RCC 7860 (cell line): ENCODE data around the gene UGT1A9.

Source experiments
- DNase-seq: peaks from one replicate; pipeline ENCODE4 v3.0.0-alpha.2; 2015; ENCODE audit warnings: low spot score
- FAIRE-seq: peaks from 2 replicates; lab custom pipeline; 2012; peaks lifted over from hg19 to GRCh38; lab: Jason Lieb, UNC

UGT1A9 gene

DNA sequence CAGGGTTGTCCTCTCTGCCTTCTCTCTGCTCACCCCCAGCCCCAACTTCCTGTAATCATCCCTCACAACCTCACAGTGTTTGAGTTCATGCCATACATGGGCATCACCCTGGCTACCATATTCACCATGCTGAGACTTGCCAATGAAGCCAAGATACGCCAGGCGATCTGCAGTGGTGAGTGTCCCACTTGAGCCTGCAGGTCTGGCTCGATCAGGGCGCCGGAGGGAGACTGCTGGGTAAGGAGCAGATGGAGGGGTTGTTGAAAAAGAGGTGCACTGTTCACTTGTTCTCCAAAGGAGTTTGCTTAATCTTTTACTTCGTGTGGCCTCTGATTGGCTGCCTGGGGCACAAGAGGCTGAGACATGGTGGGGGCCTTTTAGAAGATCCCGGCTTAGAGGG, 121.0 kb downstream of the UGT1A9 start:
- FAIRE-seq (no peak), DNase-seq (no peak)

DNA sequence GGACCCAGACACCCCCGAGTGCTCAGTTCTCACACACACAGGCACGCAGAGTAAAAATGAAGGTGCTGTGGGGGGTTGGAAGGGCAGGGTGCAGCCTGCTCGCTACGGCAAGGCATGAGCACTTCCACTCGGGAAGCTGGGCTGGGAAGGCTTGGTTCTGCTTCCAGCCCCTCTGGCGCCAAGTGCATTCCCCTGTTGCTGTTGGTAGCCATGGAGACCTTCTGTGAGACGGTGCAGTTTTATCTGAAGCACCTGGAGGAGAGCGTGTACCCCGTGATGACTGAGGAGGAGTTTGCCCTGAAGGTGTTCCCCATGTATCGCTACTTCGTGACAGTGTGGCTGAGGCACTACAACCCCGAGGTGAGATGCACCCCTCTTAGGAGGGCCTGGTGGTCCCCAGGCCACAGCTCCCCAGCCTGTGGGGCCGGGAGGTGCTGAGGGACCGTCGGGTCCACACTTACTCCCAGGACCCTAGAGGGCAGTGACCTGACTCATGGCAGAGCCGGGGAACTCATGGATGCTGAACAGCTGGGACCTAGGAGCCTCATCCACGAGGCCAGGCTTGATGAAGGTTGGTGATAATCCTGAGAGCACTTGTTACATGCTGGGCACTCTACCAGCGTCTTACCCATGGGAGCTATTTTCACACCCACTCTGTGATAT, 121.9 kb downstream of the UGT1A9 start:
- no peak for FAIRE-seq
- no peak for DNase-seq

DNA sequence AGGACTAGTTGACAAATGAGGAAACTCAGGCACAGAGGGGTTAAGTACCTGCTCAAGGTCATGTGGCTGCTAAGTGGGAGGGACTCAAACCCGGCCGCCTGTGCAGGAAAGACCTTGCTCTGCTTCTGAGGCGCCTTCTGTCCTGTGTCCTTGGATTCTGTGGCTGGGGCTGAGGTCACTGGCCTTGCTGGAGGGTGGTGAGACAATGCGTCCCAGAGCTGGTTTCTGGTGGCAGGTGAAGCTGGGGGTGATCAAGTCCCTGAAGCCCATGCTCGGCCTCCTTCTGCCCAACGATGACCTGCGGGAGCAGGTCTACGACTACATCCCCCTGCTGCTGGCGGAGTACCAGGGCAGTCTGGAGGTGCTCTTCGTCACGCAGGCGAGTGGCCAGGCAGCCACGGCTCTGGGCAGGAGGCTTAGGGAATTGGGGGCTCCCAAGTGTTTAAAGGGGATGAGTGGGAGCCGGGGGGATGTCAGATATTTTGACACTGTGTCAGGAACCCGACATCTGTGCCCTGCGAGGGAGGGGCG, 122.5 kb downstream of the UGT1A9 start:
- FAIRE-seq (no peak), DNase-seq (no peak)

DNA sequence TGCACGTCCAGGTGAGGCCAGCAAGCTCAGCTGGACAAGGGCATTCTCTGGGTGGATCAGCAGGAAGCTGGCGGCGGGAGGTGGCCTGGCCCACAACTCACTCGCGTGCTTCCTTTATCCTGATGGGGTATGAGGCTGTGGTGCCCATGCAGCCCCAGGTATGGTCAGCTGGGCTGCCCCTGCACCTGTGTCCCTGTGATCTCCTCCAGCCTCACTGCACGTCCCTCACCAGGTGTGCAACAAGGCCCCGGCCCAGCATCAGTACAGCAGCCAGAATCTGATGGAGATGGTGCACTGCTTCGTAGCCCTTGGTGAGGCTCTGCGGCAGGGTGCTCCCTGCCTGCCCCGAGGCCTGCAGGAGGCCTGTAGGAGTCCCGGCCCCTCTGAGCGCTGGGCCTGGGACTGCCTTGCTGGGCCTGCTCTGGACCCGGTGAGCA, 124.1 kb downstream of the UGT1A9 start:
- DNase-seq = no peak
- no peak for FAIRE-seq

DNA sequence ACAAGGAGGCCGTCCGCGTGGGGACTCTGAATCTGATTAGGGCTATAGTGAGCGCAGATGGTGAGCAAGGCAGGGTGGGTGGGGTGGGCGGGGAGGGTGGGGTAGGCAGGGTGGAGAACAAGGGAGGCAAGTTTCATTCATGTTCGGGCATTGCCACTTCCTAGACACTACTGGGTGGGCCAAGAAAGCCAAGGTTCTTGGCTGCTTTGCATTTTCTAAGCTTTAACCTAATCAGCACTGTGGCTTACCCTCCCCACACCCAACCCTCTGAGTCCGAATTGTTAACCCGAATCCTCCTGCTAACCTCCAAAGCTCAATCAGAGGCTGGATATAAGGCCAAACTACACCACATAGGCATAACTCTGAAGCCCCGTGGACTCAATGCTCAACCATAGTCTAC, 124.6 kb downstream of the UGT1A9 start:
- DNase-seq = no peak
- FAIRE-seq = no peak

DNA sequence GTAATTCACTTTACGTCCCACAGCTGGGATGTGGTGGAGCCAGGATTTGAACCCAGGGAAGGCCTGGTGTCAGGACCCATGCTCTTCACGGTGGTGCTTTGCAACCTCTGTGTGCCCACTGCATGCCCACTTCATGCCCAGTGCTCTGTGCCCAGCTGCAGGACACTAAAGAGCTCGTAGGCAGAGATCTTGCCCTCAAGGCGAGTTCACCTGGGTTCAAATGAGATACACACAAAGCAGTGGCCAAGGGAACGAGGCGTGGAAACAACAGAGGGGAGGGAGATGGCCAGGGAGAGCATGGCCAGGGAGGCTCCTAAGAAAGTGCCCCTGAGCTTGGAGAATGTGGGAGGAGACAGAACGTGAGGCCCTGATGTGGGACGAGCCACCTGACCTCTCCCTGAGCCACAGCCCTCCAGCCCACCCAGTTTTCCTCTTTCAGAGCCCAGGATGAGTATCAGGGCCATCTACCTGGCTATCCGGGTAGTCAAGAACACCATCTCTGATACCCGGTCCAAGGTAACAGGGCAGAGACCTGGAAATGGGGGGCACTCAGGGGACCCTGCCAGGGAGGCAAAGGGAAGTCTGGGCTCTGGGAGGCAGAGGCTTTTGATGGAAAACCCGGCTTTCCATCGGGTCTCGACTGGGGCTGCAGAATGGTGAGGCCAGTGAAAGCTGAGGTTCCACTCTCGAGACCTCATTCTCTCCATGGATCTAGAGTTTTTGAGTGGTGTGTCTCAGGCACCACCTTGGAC, 126.8 kb downstream of the UGT1A9 start:
- FAIRE-seq (no peak), DNase-seq (no peak)

DNA sequence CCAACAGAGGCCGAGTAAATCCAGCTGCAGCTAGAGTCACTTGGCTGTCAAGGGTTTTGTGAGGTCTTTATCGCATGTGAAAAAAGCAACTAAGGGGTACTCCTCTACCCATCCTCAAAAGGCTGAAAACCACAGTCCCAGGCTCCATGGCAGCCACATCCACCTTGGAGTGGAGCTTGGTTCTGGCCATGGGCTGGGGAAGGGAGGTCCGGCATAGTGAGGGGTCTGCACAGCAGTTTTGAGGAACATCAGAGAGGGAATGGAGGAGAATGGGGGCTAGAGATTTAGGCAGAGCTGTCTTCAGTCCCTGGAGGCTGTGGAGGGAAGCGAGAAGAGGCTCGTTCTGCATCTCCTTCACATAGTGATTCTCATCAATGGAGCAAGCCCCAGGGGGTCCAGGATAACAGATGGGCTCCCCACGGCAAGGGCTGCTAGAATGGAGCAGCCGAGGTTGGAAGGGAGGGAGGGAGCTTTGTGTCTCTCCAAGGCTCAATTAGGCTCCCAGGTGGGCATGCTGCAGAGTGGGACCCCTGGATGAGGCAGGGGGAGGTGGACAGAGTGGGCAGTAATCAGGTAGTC, 127.5 kb downstream of the UGT1A9 start:
- FAIRE-seq (no peak), DNase-seq (no peak)

DNA sequence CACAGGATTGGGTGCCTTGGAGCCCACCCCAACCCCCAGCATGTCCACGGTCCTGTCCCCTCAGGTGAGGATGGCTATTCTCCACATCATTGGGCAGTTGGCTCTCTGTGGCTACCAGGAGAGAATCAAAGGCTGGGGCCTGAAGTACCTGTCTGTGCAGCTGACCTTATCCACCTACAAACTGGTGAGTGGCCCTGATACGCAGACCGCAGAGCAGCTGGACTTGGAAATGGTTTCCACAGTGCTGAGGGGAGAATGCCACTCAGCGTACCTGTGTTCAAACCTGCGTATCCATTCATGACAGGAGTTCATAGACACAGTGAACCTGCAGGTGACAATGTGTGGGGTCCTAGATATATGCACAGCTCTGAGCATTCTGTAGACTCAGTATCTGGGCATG, 128.0 kb downstream of the UGT1A9 start:
- no peak for FAIRE-seq
- DNase-seq = no peak

DNA sequence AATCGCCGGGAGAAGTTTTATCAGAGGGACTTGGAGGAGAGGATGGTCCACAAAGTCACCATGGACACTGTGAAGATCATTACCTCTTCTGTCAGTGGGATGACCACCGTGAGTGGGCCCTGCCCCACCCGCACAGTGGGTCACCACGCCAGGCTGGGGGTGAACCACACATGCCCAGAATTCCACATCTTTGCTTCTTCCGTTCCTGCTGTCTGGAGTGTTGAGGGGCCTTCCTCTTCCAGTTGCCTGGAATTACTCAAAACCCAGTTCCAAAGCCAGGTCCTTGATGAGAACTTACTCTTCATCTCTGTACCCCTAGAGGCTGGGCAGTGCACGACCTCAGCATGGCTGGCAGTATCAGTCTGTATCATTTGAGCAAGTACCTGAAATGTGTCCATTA, 128.5 kb downstream of the UGT1A9 start:
- DNase-seq = no peak
- FAIRE-seq = no peak

DNA sequence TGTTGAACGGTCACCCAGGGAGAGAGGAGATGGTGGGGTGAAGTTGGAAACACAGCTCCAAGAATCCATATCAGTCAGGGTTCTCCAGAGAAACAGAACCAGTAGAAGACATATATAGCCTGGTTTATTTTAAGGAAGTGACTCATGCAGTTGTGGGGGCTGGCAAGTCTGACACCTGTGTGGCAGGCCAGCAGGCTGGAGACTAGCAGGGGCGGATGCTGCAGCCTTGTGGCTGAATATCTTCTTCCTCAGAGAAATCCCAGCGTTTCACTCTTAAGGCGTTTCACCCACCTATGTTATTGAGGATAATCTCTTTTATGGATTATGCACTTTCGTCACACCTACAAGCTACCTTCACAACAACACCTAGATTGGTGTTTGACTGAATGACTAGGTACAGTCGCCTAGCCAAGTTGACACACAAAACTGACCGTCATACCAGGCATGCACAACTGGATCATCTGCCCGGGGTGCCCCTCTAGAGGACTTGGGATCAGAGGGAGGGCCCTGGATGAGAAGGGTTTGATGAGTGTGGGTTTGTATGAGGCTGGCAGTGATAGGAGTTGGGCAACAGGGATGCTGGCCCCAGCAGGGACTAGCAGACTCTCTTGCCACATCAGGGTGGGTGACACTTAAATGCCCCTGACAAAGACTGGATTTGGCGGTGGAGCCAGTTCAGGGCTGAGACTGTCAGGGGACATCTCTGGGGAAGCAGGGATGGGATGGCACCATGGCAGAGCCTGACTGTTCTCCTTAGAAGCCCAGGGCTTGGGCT, 129.8 kb downstream of the UGT1A9 start:
- peak; percentile 42 for FAIRE-seq
- peak; percentile 61 for DNase-seq

DNA sequence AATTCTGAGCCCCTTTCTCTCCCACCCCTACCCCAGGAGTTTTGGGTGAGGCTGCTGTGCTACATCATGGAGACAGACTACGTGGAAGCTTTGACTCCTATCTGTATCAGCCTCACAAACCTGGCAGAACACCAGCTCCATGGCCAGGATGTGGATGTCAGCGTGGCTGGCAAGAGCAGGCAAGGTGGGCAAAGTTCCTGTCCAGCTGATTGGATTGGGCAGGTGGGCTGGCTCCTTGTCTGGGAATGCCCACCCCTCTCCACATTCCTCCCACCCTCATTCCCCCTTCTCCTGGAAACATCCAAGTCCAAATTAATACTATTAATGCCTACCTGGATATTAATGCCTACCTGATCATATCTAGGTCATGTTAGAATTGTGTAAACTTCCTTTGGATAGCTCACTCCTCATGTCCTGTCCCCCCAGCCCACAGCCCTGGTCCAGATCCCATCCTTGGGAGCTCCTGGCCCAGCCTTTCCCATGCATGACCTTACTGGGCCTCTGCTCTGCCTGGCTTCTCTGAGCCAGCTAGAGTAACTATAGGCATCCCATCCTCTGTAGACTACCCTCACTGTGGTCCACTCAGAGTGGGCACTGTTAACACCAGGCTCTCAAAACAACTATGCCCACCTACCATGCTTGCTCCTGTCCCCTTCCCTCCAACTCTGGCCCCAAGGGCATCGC, 130.6 kb downstream of the UGT1A9 start:
- no peak for DNase-seq

DNA sequence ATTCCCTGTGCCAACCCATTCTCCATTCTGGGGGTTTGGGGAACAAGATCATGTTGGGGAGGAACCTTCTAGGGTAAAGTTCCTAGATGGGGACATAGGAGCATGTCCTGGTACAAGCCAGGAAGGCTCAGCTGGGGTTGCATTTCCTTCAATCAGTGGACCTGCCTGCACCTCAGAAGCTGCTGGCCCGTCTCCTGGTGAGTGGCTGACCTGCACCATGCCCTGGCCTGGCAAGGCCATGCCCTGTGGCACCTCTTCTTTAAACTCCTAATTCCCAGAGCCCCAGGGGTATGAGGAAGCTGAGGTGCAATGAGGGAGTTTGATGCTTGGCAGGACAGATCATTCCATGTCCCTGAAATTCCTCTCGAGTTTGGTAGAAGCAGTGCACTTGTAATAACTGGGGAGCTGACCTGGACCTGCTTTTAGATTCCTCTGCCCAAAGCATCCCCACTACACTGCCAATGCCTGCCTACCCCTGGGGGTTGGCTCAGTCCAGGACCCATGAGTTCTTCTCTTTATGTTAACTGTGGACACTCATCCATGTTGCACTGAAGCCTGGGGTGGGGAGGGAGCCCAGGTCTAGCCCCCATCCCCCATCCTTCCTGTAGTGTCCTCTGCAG, 131.7 kb downstream of the UGT1A9 start:
- FAIRE-seq (no peak), DNase-seq (no peak)

More for the DNA sequence above, 130.6 kb downstream of the UGT1A9 start:
- FAIRE-seq = no peak

DNA sequence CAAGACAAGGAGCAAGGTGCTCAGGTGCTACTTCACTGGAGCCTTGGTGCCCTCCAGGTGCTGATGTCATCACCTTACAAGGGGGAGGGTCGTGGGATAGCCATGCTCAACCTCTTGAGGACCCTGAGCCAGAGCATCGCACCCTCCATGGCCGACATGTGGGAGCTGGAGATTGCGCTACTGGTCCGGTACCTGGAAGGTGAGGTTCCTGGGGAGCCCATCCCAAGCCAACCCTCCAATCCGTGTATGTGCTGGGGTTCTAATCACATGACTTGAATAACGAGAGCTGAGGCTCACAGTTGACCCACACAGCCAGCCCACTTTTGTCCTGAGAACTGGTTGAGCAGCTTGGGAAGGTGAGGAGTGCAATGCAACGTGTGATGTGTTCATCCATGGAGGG, 132.3 kb downstream of the UGT1A9 start:
- DNase-seq (no peak), FAIRE-seq (no peak)

DNA sequence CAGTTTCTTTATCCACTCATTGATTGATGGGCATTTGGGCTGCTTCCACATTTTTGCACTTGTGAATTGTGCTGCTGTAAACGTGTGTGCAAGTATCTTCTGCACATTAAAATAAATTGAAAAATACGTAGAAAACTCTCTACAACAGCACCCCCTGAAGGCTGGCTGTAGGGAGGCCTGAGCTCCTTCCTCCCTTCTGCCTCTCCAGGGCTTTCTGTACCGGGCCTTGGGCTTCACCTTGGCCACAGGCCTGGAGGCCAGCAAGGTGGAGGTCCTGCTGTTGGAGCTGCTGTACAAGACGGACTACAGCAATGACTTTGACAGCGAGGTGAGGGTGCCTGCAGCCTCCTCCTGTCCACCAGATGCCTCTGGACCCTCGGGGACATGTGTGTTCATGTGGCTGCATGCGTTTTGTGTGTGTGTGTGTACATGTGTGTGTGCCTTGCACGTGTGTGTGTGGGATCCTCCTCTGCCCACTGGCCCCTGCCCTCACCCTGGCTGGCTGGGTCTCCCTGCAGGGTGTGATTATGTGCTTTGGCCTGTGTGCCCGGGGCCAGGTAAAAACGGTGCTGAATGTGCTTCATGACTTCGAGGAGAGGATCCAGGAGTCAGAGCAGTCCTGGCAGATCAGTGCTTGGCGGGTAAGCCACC, 135.6 kb downstream of the UGT1A9 start:
- DNase-seq (no peak), FAIRE-seq (no peak)

DNA sequence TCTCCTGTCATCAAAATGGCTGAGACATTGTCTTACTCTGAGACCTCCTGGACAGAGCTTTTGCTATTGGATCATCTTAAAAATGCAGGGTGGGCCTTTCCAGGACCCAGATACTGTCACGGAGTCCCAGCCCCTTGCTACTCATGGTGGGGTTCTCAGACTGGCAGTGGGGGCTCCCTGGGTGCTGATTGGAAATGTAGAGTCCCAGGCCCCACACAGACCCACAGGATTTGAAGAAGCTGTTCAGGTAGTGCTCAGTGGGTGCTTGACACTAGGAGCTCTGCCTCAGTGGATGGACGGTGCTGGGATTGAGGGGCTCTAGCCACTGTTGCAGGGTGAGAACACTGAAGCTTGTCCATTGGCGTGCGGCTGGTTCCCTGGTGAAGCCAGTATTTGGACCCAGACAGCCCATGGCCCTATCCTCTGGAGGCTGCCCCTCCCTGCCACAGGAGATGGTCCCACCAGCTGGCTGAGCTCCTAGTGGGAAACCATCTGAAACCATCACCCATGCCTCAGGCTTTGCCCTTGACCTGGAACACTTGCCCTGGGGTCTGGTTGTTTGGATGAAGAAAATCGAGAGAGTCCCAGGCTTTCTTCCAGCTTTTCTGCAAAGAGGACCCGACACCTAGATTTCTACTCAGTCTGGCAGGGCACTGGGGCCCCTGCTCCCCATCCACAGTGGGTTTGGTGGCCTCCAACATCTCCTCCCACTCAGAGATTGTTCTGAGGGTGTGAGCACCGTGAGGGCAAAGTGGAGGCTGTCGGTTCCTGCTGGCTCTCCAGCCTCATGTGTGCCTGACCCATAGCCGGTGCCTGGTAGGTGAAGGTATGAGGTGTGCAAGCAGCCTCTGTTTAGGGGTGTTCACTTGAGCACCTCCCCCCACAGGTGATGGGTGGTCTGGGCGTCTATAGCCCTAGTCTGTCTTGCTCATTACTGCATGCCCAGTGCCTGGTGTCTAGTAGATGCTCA, 136.6 kb downstream of the UGT1A9 start:
- DNase-seq = no peak
- FAIRE-seq = no peak

DNA sequence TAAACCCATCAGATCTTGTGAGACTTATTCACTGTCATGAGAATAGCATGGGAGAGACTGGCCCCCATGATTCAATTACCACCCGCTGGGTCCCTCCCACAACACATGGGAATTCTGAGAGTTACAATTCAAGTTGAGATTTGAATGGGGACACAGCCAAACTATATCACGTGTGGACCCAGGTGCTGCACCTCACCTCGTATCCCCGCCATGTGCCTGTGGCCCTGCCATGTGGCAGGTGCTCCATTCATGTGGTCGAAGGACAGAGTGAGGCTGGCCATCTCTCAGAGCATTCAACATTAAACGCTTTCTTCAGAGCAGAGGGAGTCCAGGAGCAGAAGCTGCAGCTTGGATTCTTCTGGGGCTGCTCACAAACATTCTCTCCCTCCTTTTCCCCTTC, 138.7 kb downstream of the UGT1A9 start:
- no peak for FAIRE-seq
- DNase-seq = no peak

DNA sequence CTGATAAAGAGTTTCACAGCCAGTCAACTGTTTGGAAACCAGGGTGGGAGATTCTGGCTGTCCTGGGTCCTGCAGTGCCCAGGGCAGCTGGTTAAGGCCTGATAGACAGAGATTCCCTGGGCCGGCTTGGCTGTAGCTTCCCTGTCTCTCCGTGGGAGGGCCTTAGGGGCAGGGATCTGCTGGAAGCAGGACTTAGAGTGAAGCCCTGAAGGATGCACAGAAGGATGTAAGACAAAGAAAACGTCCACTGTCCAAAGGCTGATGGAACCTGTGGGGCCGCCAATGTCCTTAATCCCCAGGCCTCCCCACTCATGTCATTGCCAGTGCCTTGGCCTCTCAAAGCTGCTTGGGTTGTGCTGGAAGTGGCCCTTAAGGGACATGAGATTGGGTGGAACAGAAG, 139.4 kb downstream of the UGT1A9 start:
- no peak for DNase-seq
- FAIRE-seq = no peak

DNA sequence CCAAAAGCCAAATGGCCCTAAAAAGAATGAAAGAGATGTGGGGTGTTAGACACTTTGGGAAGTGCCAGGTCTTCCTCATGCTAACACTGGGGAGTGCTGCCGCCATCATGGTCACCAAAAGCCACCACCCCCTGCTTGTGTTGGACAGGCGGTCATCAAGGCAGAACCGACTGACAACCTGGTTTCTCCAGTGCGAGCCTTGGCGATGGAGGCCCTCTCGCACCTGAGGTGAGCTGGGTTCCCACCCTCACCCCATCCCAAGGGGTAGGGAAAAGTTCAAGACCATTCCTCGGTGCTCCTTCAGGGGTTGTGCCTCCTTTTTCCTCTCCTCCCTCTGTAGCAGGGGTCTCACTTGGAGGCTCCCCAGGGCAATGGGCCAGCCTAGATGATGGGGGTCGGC, 140.0 kb downstream of the UGT1A9 start:
- DNase-seq (no peak), FAIRE-seq (no peak)
